Stimulated activated CD4-positive, alpha-beta T cell treated with anti-CD3 and anti-CD28 coated beads, Interleukin-2, amount 100 ng/mL, for 24 hours (primary cell): ENCODE results near the gene TPD52L1.
"Not testable (repeated sequence)": the region's sequence is repeated elsewhere in the genome, so short reads cannot be mapped to it uniquely, and the experiment has no call there.

Experiments used
- DNase-seq, 2 donors: peaks; one replicate each; pipeline ENCODE4 v3.0.0-alpha.2; 2020

The TPD52L1 gene

GRCh38 chr6:125142618-125143017 lies 11.0 kb upstream of the TPD52L1 start:
- DNase-seq, result no peak

- no peak for DNase-seq
Measured at GRCh38 chr6:125144822-125145221, 8.8 kb upstream of the TPD52L1 start.

- no peak for DNase-seq
Measured at GRCh38 chr6:125149256-125150144, 4.1 kb upstream of the TPD52L1 start.

- DNase-seq, result no peak
Measured at GRCh38 chr6:125151700-125152099, 1.9 kb upstream of the TPD52L1 start.

- DNase-seq, result peak in 1 of 2 donors; percentile 4
Measured at GRCh38 chr6:125154118-125154760, 666 bp downstream of the TPD52L1 start.

GRCh38 chr6:125154761-125155135 lies 1.2 kb downstream of the TPD52L1 start:
- DNase-seq, result peak in 1 of 2 donors; percentile 45

- DNase-seq, result no peak
Measured at GRCh38 chr6:125155344-125155743, 1.8 kb downstream of the TPD52L1 start.

- no peak for DNase-seq
Measured at GRCh38 chr6:125156496-125156895, 2.9 kb downstream of the TPD52L1 start.

- no peak for DNase-seq
Measured at GRCh38 chr6:125157280-125157679, 3.7 kb downstream of the TPD52L1 start.

GRCh38 chr6:125157725-125158124 lies 4.2 kb downstream of the TPD52L1 start:
- DNase-seq, result no peak

- DNase-seq, result not testable (repeated sequence)
Measured at GRCh38 chr6:125163339-125163738, 9.8 kb downstream of the TPD52L1 start.

- DNase-seq, result no peak
Measured at GRCh38 chr6:125163811-125164210, 10.2 kb downstream of the TPD52L1 start.

GRCh38 chr6:125164696-125165095 lies 11.1 kb downstream of the TPD52L1 start:
- no peak for DNase-seq

- DNase-seq, result no peak
Measured at GRCh38 chr6:125165256-125165655, 11.7 kb downstream of the TPD52L1 start.

GRCh38 chr6:125165776-125166175 lies 12.2 kb downstream of the TPD52L1 start:
- DNase-seq, result no peak

- no peak for DNase-seq
Measured at GRCh38 chr6:125166711-125167110, 13.1 kb downstream of the TPD52L1 start.

- no peak for DNase-seq
Measured at GRCh38 chr6:125167579-125167978, 14.0 kb downstream of the TPD52L1 start.

GRCh38 chr6:125169058-125169457 lies 15.5 kb downstream of the TPD52L1 start:
- DNase-seq, result no peak

GRCh38 chr6:125169522-125169921 lies 15.9 kb downstream of the TPD52L1 start:
- DNase-seq, result no peak

- DNase-seq, result no peak
Measured at GRCh38 chr6:125170376-125170775, 16.8 kb downstream of the TPD52L1 start.

GRCh38 chr6:125173341-125174095 lies 19.9 kb downstream of the TPD52L1 start:
- DNase-seq, result no peak

- DNase-seq, result no peak
Measured at GRCh38 chr6:125174626-125175025, 21.1 kb downstream of the TPD52L1 start.

GRCh38 chr6:125175466-125176048 lies 22.0 kb downstream of the TPD52L1 start:
- no peak for DNase-seq
